Measurements from ENCODE around the gene SMIM32. TPM values are rescaled to one million over a fixed set of nuclear protein-coding genes. Genes with fewer than 3 reads are reported as not detected.

The SMIM32 gene
- total RNA-seq, 1 experiment from 2014 or later: not detected

- Histone ChIP-seq H3K36me3 (ENCODE audit: low read depth) (peaks cover 22% of the 10 kb centered on the region), H3K79me2 (ENCODE audit: low read depth) (peaks cover 13% of the 10 kb centered on the region; the same call in 1 of the 2 replicates), H4K20me1 (ENCODE audit: insufficient read depth) (peaks cover 10% of the 10 kb centered on the region), H3K4me2 (no peak overlapping the region), H3K27ac (no peak overlapping the region), H3K27me3 (ENCODE audit: insufficient read depth, low read depth) (no peaks in the 10 kb centered on the region), H2AFZ (no peak overlapping the region), H3K9me2 (ENCODE audit: insufficient read depth) (no peaks in the 10 kb centered on the region), H3K9me3 (ENCODE audit: insufficient read depth, low read depth) (no peaks in the 10 kb centered on the region), H3F3A (ENCODE audit: insufficient read depth, low read depth) (peaks cover 4% of the 10 kb centered on the region; the same call in 1 of the 2 replicates), H3K4me1 (replicated peaks; ENCODE audit: insufficient read depth) (no peaks in the 10 kb centered on the region), H3K4me3 (no peak overlapping the region)
- intact Hi-C loops (cut with micrococcal nuclease; ENCODE audit: unreplicated experiment): no loop called here
- ChIA-PET CTCF (no interaction called here), POLR2A (ENCODE audit: unreplicated experiment) (no interaction called here)
- BruUV-seq (replicated peaks): no TSS peak
- DNase-seq: no peak
- TF ChIP-seq CTCF (conservative IDR thresholded peaks at IDR 0.05) (no peak), EZH2 (IDR thresholded peaks at IDR 0.05; ENCODE audit: low read depth) (no peak)
These were observed 33.5 kb downstream of the SMIM32 start for GRCh38 chr5:136159457-136159856.

- Histone ChIP-seq H3K79me2 (ENCODE audit: low read depth) (peaks cover 19% of the 10 kb centered on the region), H3K27ac (no peak overlapping the region), H3K9me2 (ENCODE audit: insufficient read depth) (no peaks in the 10 kb centered on the region), H3F3A (ENCODE audit: insufficient read depth, low read depth) (peaks cover 4% of the 10 kb centered on the region; the same call in 1 of the 2 replicates), H3K4me1 (replicated peaks; ENCODE audit: insufficient read depth) (no peaks in the 10 kb centered on the region), H3K9me3 (ENCODE audit: insufficient read depth, low read depth) (no peaks in the 10 kb centered on the region), H3K4me2 (no peak overlapping the region), H3K36me3 (ENCODE audit: low read depth) (peaks cover 33% of the 10 kb centered on the region), H4K20me1 (ENCODE audit: insufficient read depth) (peaks cover 5% of the 10 kb centered on the region), H3K27me3 (ENCODE audit: insufficient read depth, low read depth) (no peaks in the 10 kb centered on the region), H2AFZ (no peak overlapping the region), H3K4me3 (no peak overlapping the region)
- CTCF ChIA-PET: no interaction called here
- intact Hi-C loops (cut with micrococcal nuclease; ENCODE audit: unreplicated experiment): no loop called here
- no TSS peak for BruUV-seq (replicated peaks)
- no peak for DNase-seq
- TF ChIP-seq EZH2 (IDR thresholded peaks at IDR 0.05; ENCODE audit: low read depth) (no peak), CTCF (conservative IDR thresholded peaks at IDR 0.05) (no peak)
- POLR2A ChIA-PET (ENCODE audit: unreplicated experiment): no interaction called here
These were observed 35.4 kb downstream of the SMIM32 start for GRCh38 chr5:136157514-136157913.

- intact Hi-C loops (cut with micrococcal nuclease; ENCODE audit: unreplicated experiment): no loop called here
- H4K20me1 ChIP-seq (ENCODE audit: insufficient read depth): peaks cover 5% of the 10 kb centered on the region
- no peaks in the 10 kb centered on the region for H3K9me3 ChIP-seq (ENCODE audit: insufficient read depth, low read depth)
- no peak for DNase-seq
- 0 out of 2 replicates have a peak, but pooled peaks cover 4% of the 10 kb centered on the region for H3F3A ChIP-seq (ENCODE audit: insufficient read depth, low read depth)
- no peak overlapping the region for H2AFZ ChIP-seq
- H3K4me3 ChIP-seq: no peak overlapping the region
- CTCF ChIA-PET: no interaction called here
- TF ChIP-seq EZH2 (IDR thresholded peaks at IDR 0.05; ENCODE audit: low read depth) (no peak), CTCF (conservative IDR thresholded peaks at IDR 0.05) (no peak)
- H3K27ac ChIP-seq: no peak overlapping the region
- no peaks in the 10 kb centered on the region for H3K27me3 ChIP-seq (ENCODE audit: insufficient read depth, low read depth)
- H3K9me2 ChIP-seq (ENCODE audit: insufficient read depth): no peaks in the 10 kb centered on the region
- H3K4me1 ChIP-seq (replicated peaks; ENCODE audit: insufficient read depth): peaks cover 5% of the 10 kb centered on the region
- POLR2A ChIA-PET (ENCODE audit: unreplicated experiment): no interaction called here
- no peak overlapping the region for H3K4me2 ChIP-seq
- peaks cover 36% of the 10 kb centered on the region for H3K79me2 ChIP-seq (ENCODE audit: low read depth)
- peaks cover 37% of the 10 kb centered on the region for H3K36me3 ChIP-seq (ENCODE audit: low read depth)
- no TSS peak for BruUV-seq (replicated peaks)
These were observed 37.2 kb downstream of the SMIM32 start for GRCh38 chr5:136155761-136156160.
